ENCODE measurements around the gene MAL. TPM values are rescaled to one million over a fixed set of nuclear protein-coding genes. Genes with fewer than 3 reads are reported as not detected.

Gene MAL
- total and polyA plus RNA-seq, 2 of the 13 experiments (the other 11 are each of a cell fraction or from before 2014, with no cell fraction given): not detected

- no peak for TF ChIP-seq ZNF597 (CRISPR knock-in tag; IDR thresholded peaks at IDR 0.05)
- TF ChIP-seq GLI4 (CRISPR knock-in tag; IDR thresholded peaks at IDR 0.05; ENCODE audit: borderline replicate concordance): no peak
- peak; percentile 54; the same call in 1 of the 2 replicates for TF ChIP-seq ZSCAN21 (CRISPR knock-in tag; IDR thresholded peaks at IDR 0.05; ENCODE audit: borderline replicate concordance)
- peak; percentile 75 for TF ChIP-seq SAFB2 (CRISPR knock-in tag; IDR thresholded peaks at IDR 0.05; ENCODE audit: borderline replicate concordance, low read depth)
- TF ChIP-seq HNF1A (IDR thresholded peaks at IDR 0.05; ENCODE audit: low read depth): no peak
- TF ChIP-seq HNF1A (CRISPR knock-in tag; IDR thresholded peaks at IDR 0.05; ENCODE audit: borderline replicate concordance): no peak
- peak; percentile 51; the same call in 1 of the 2 replicates for TF ChIP-seq ZNF710 (CRISPR knock-in tag; IDR thresholded peaks at IDR 0.05; ENCODE audit: borderline replicate concordance)
- TF ChIP-seq KDM2A (CRISPR knock-in tag; IDR thresholded peaks at IDR 0.05; ENCODE audit: borderline replicate concordance, low read depth): peak; percentile 94
- no peak for TF ChIP-seq SMARCE1 (IDR thresholded peaks at IDR 0.05; ENCODE audit: borderline replicate concordance)
- no peak for TF ChIP-seq PREB (CRISPR knock-in tag; IDR thresholded peaks at IDR 0.05)
- TF ChIP-seq BRCA1 (CRISPR knock-in tag; IDR thresholded peaks at IDR 0.05): no peak
- TF ChIP-seq ZNF768 (CRISPR knock-in tag; IDR thresholded peaks at IDR 0.05): peak; percentile 55; the same call in 1 of the 2 replicates
- no peak for TF ChIP-seq ZKSCAN8 (CRISPR knock-in tag; IDR thresholded peaks at IDR 0.05; ENCODE audit: borderline replicate concordance)
- TF ChIP-seq ZSCAN5A (CRISPR knock-in tag; IDR thresholded peaks at IDR 0.05; ENCODE audit: borderline replicate concordance): no peak
- TF ChIP-seq KLF9 (CRISPR knock-in tag; IDR thresholded peaks at IDR 0.05; ENCODE audit: low read depth): no peak
- 0 out of 2 replicates have a peak, but pooled peaks have one; percentile 13 for TF ChIP-seq SOX5 (CRISPR knock-in tag; IDR thresholded peaks at IDR 0.05; ENCODE audit: borderline replicate concordance)
- peak; percentile 98 for TF ChIP-seq ZNF556 (CRISPR knock-in tag; IDR thresholded peaks at IDR 0.05; ENCODE audit: borderline replicate concordance)
- TF ChIP-seq ZNF230 (CRISPR knock-in tag; IDR thresholded peaks at IDR 0.05): no peak
- TF ChIP-seq PAX8 (CRISPR knock-in tag; IDR thresholded peaks at IDR 0.05; ENCODE audit: borderline replicate concordance): no peak
These were observed 51.4 kb downstream of the MAL start (continued) for GRCh38 chr2:95076705-95077529.

Data from HepG2 (cell line).